ENCODE results near the gene AHCYL1.

The AHCYL1 gene

DNA sequence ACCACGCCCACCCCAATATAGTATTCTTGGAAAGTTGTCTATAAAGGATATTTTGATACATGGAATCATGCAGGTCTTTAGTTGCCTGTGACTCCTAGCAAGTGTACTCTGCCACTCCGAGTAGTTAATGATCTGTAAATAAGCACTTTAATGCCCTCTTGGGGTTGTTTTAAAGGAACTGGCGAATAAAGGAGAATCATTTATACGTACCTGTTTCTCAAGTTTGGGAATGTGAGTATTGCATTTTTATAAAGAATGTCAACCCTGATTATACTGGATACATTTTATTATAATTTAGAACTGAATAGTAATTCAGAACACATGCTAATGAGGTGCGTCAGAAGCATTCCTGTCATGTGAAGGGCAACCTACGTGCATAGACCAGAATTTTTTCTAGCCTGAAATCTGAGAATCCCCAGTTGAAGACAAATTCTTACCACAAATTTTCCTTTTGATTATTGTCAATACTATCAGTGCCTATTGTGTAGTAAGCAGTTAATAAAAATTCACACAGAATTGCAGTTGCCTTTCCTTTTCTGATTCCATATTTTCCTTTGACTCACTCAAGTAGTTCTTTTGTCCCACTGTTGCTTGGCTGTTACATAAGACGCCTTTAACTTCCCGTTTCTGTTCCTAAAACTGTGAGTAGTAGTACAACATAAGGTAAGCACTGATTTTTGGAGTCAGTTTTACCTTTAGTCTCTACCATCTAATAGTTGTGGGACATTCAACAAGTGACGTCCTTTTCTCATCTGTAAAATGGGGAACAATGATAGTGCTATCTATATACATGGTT lies 5.1 kb downstream of the AHCYL1 start:
- Histone ChIP-seq H3K36me3 (ENCODE audit: insufficient read depth, low read length) (peaks cover 15% of the 10 kb centered on the region), H3K27me3 (ENCODE audit: control insufficient read depth, insufficient read depth, low read length) (no peaks in the 10 kb centered on the region), H3K4me1 (ENCODE audit: control insufficient read depth, insufficient read depth, low read length) (peaks cover 30% of the 10 kb centered on the region), H3K4me2 (ENCODE audit: low read length) (no peak overlapping the region), H3K9ac (ENCODE audit: low read depth, low read length) (no peak overlapping the region), H3K4me3 (ENCODE audit: low read length) (no peak overlapping the region), H3K9me3 (replicated peaks; ENCODE audit: low read length) (no peaks in the 10 kb centered on the region)

DNA sequence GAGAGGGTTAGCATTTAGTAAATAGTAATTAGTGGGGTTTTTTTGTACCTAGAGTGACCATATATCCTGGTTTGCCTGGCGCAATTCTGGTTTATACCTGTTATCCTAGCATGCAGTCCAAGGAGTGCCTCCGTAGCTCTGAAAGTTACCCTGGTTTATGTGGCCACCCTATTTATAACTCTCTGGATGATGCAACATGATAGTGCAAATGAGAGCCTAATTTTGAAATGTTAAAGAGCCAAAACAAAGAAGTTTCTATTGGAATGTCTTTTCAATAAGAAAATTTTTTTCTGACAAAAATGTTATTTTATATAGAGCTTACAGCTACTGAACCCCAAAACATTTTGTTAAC lies 5.7 kb downstream of the AHCYL1 start:
- Histone ChIP-seq H3K9me3 (replicated peaks; ENCODE audit: low read length) (no peaks in the 10 kb centered on the region), H3K9ac (ENCODE audit: low read depth, low read length) (no peak overlapping the region), H3K4me2 (ENCODE audit: low read length) (no peak overlapping the region), H3K36me3 (ENCODE audit: insufficient read depth, low read length) (peaks cover 15% of the 10 kb centered on the region), H3K27me3 (ENCODE audit: control insufficient read depth, insufficient read depth, low read length) (no peaks in the 10 kb centered on the region), H3K4me3 (ENCODE audit: low read length) (no peak overlapping the region), H3K4me1 (ENCODE audit: control insufficient read depth, insufficient read depth, low read length) (peaks cover 36% of the 10 kb centered on the region)

DNA sequence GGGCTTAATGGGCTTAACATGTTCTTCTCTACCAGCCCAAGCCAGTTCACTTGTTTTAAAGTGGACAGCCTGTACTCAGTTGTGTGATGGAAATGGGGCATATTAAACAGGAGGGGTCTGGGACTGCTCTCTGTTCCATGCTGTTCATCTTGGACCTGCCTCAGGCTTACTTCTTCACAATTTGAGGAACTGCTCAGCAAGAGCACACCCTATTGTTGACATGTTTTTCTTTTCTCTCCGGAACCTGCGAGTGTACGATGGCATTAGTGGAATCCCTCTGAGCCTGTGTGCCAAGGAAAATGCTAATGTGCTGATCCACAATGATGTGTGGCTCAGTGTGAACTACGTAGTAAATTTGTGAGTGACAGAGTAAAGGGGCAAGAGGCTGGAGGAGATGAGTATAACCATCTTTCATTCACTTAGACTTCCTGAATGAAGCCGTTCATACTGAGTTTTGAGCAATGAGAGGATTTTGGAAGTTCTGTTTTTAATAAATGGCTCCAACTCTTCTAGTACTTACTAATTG lies 6.9 kb downstream of the AHCYL1 start:
- H3K4me2 ChIP-seq (ENCODE audit: low read length) = no peak overlapping the region
- peaks cover 33% of the 10 kb centered on the region for H3K4me1 ChIP-seq (ENCODE audit: control insufficient read depth, insufficient read depth, low read length)
- no peak overlapping the region for H3K9ac ChIP-seq (ENCODE audit: low read depth, low read length)
- H3K9me3 ChIP-seq (replicated peaks; ENCODE audit: low read length) = no peaks in the 10 kb centered on the region
- peaks cover 20% of the 10 kb centered on the region for H3K36me3 ChIP-seq (ENCODE audit: insufficient read depth, low read length)
- H3K27me3 ChIP-seq (ENCODE audit: control insufficient read depth, insufficient read depth, low read length) = no peaks in the 10 kb centered on the region
- no peak overlapping the region for H3K4me3 ChIP-seq (ENCODE audit: low read length)

DNA sequence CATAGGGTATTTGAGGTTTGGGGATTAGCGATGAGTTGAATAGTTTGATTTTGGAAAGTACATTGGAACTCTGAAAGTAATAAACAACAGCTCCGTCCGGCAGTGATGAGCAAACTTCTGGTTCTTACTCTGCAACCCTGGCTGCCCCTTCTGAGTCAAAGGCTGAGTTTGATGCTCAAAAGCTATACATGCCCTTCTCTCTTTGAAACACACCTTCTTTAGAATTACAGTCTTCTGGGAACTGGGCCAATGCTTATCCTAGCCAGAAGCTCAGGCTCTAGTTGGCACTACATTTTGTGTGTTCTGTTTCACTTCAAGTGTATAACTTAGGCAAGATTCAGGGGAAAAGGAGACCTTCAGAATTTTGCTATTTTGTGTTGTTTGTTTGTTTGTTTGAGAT lies 9.3 kb downstream of the AHCYL1 start:
- Histone ChIP-seq H3K9ac (ENCODE audit: low read depth, low read length) (no peak overlapping the region), H3K9me3 (replicated peaks; ENCODE audit: low read length) (no peaks in the 10 kb centered on the region), H3K4me2 (ENCODE audit: low read length) (no peak overlapping the region), H3K36me3 (ENCODE audit: insufficient read depth, low read length) (peaks cover 16% of the 10 kb centered on the region), H3K4me1 (ENCODE audit: control insufficient read depth, insufficient read depth, low read length) (peaks cover 23% of the 10 kb centered on the region), H3K4me3 (ENCODE audit: low read length) (no peak overlapping the region), H3K27me3 (ENCODE audit: control insufficient read depth, insufficient read depth, low read length) (no peaks in the 10 kb centered on the region)

DNA sequence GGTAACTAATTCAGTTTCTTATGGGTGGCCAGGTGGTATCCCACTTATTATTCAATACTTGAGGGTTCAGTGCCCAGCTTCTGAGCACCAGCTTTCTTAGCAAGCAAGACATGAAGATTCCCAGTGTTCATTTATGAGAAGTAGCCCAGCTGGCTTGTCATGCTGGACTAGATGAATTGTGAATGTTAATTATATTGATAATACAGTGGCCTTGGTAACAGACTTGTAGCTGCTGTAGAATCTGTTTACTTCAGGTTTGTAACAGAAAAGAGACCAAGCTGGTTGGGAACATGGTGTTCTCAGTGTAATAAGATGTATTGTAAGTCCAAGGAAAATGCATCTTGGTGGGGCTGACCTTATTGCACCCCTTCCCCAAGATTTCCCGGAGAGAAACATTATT lies 10.1 kb downstream of the AHCYL1 start:
- peaks cover 15% of the 10 kb centered on the region for H3K36me3 ChIP-seq (ENCODE audit: insufficient read depth, low read length)
- no peak overlapping the region for H3K4me3 ChIP-seq (ENCODE audit: low read length)
- no peaks in the 10 kb centered on the region for H3K9me3 ChIP-seq (replicated peaks; ENCODE audit: low read length)
- H3K4me2 ChIP-seq (ENCODE audit: low read length) = no peak overlapping the region
- no peak overlapping the region for H3K9ac ChIP-seq (ENCODE audit: low read depth, low read length)
- peaks cover 23% of the 10 kb centered on the region for H3K4me1 ChIP-seq (ENCODE audit: control insufficient read depth, insufficient read depth, low read length)
- no peaks in the 10 kb centered on the region for H3K27me3 ChIP-seq (ENCODE audit: control insufficient read depth, insufficient read depth, low read length)

DNA sequence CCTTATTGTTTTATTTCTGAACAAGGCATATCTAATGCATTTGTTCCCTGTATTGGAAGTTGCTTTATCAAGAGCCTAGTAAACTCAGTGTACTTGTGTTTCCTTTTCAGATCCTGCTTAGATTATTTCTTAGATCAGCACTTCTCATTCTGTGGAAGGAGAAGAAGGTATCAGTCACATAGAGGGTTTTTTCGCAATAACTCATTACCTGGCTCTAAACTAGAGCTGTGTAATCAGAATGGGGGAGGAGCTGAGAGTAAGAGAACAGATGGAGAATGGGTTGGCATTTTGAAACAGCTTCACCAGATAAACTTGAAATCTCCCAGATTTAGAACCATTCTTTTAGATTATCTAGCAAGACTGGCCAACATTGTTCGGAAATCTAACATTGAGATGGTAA lies 11.0 kb downstream of the AHCYL1 start:
- Histone ChIP-seq H3K36me3 (ENCODE audit: insufficient read depth, low read length) (peaks cover 10% of the 10 kb centered on the region), H3K4me2 (ENCODE audit: low read length) (no peak overlapping the region), H3K4me3 (ENCODE audit: low read length) (no peak overlapping the region), H3K27me3 (ENCODE audit: control insufficient read depth, insufficient read depth, low read length) (no peaks in the 10 kb centered on the region), H3K9me3 (replicated peaks; ENCODE audit: low read length) (no peaks in the 10 kb centered on the region), H3K4me1 (ENCODE audit: control insufficient read depth, insufficient read depth, low read length) (peaks cover 18% of the 10 kb centered on the region), H3K9ac (ENCODE audit: low read depth, low read length) (no peak overlapping the region)

DNA sequence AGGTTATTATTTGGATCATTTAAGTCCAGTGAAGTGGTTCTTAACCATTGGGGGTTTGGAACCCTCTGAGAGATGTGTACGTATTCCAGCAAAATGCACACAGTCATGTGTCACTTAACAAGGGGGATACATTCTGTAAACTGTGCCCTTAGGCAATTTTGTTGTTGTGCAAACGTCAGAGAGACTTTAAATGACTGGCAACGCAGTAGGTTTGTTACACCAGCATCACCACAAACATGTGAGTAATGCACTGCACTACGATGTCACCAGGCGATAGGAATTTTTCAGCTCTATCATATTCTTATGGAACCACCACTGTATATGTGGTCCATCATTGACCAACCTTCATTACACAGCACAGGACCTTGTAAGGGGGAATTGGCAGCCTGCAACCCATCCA lies 11.9 kb downstream of the AHCYL1 start:
- H3K9ac ChIP-seq (ENCODE audit: low read depth, low read length) = no peak overlapping the region
- H3K4me1 ChIP-seq (ENCODE audit: control insufficient read depth, insufficient read depth, low read length) = peaks cover 18% of the 10 kb centered on the region

DNA sequence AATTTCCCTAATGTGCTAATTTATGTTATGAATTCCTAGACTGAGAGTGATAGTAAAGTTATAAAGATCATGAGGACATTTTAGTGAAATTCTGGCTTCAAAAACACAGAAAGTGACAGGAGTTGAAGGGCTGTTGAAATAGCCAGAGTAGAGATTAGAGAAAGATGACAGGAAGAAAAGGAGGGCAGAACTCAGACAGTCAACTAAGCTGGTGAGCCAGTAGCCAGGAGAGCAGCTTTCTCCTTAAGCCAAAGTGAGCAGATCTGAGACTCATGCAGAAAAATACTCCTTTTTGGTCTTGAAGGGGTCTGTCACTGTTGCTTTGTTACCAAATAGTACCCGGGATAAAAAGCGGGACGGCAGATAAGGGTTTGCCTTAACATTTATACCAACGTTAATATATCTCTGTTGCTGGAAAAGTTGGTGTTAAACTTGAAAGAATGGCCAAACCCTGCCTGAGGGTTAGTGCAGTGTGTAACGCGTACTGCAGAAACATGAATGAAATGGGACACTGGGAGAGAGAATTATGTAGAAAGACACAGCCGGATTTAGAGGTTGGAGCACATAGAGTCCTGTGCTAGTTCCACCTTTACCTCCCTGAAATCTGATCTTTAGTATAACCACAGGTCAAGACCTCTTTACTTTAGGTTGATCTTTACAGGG lies 12.8 kb downstream of the AHCYL1 start:
- Histone ChIP-seq H3K9me3 (replicated peaks; ENCODE audit: low read length) (no peaks in the 10 kb centered on the region), H3K27me3 (ENCODE audit: control insufficient read depth, insufficient read depth, low read length) (no peaks in the 10 kb centered on the region), H3K4me2 (ENCODE audit: low read length) (no peak overlapping the region), H3K4me1 (ENCODE audit: control insufficient read depth, insufficient read depth, low read length) (peaks cover 22% of the 10 kb centered on the region), H3K4me3 (ENCODE audit: low read length) (no peak overlapping the region), H3K9ac (ENCODE audit: low read depth, low read length) (no peak overlapping the region), H3K36me3 (ENCODE audit: insufficient read depth, low read length) (peaks cover 10% of the 10 kb centered on the region)

More for the DNA sequence above, 11.9 kb downstream of the AHCYL1 start:
- Histone ChIP-seq H3K36me3 (ENCODE audit: insufficient read depth, low read length) (peaks cover 10% of the 10 kb centered on the region), H3K9me3 (replicated peaks; ENCODE audit: low read length) (no peaks in the 10 kb centered on the region), H3K4me3 (ENCODE audit: low read length) (no peak overlapping the region), H3K27me3 (ENCODE audit: control insufficient read depth, insufficient read depth, low read length) (no peaks in the 10 kb centered on the region), H3K4me2 (ENCODE audit: low read length) (no peak overlapping the region)

DNA sequence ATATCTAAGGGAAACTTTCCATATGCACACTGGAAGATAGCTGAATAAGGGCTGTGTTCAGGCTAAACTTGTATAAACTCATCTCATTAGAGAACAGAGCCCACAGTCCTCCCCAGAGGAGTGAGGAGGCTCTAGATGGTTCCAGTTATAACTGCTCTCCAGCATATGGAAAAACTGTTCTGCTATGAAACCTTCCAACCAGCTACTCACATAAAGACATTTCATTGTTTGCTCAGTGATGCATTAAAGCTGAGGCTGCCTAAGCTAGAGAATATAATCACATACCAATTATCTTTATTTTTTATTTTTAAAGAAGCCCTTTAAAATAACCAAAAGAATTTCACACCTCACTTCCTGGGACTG lies 13.3 kb downstream of the AHCYL1 start:
- Histone ChIP-seq H3K9me3 (replicated peaks; ENCODE audit: low read length) (no peaks in the 10 kb centered on the region), H3K4me3 (ENCODE audit: low read length) (no peak overlapping the region), H3K4me2 (ENCODE audit: low read length) (no peak overlapping the region), H3K4me1 (ENCODE audit: control insufficient read depth, insufficient read depth, low read length) (peaks cover 27% of the 10 kb centered on the region), H3K36me3 (ENCODE audit: insufficient read depth, low read length) (peaks cover 10% of the 10 kb centered on the region), H3K27me3 (ENCODE audit: control insufficient read depth, insufficient read depth, low read length) (no peaks in the 10 kb centered on the region), H3K9ac (ENCODE audit: low read depth, low read length) (no peak overlapping the region)

DNA sequence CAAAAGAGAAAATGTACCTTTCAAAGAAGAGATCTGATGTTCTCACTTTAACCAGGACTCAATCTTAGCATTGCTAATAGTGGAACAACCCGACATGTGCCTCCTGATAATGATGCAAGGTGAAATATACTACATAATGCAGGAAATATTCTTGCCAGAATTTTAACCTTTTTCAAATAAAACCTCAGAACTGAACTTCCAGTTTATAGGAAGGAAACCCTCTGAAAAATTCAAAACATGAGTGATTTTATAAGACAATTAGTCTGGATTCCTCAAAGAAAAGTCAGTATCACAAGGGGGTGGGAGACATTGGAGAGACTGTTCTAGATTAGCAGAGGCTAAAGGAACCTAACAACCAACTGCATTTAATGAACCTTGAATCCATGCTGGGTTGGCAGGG lies 18.1 kb downstream of the AHCYL1 start:
- Histone ChIP-seq H3K4me1 (ENCODE audit: control insufficient read depth, insufficient read depth, low read length) (peaks cover 48% of the 10 kb centered on the region), H3K27me3 (ENCODE audit: control insufficient read depth, insufficient read depth, low read length) (no peaks in the 10 kb centered on the region), H3K36me3 (ENCODE audit: insufficient read depth, low read length) (no peaks in the 10 kb centered on the region), H3K4me3 (ENCODE audit: low read length) (no peak overlapping the region), H3K9me3 (replicated peaks; ENCODE audit: low read length) (no peaks in the 10 kb centered on the region), H3K9ac (ENCODE audit: low read depth, low read length) (no peak overlapping the region), H3K4me2 (ENCODE audit: low read length) (peak overlapping the region; percentile 74)

DNA sequence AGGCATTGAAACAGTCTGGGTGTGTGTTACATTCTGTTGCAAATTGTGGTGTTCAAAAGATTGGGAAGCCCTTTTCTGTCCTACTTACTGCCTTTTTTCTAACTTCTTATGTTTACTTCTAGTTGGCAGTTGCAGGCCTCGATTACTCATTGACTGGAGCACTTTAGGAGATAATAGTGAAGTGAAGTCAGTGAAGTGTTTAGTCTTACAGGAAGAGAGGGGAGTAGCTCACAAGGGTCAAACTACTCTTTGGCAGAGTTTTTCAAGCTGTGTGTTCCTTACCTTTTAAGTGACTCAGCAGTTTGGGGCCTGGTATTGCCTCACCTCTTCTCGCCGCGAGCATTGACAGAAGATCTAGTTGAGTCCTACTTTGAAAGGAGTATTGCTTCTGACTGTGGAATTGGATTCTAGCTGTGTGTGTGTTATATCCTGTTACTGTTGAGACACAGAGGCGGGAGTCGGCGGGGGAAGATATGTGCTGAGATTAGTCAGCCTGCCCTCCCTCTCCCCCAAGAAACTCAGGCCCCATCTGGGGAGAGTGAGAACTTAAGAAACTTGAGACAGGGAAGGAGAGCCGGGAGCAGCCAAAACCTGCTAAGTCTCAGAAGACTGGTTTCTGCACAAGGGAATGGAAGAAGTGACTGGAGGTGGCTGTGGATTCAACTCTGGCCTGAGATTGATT lies 19.3 kb downstream of the AHCYL1 start:
- H3K4me1 ChIP-seq (ENCODE audit: control insufficient read depth, insufficient read depth, low read length) = peaks cover 48% of the 10 kb centered on the region
- peak overlapping the region; percentile 74 for H3K4me2 ChIP-seq (ENCODE audit: low read length)
- H3K36me3 ChIP-seq (ENCODE audit: insufficient read depth, low read length) = no peaks in the 10 kb centered on the region
- H3K9me3 ChIP-seq (replicated peaks; ENCODE audit: low read length) = no peaks in the 10 kb centered on the region
- peak overlapping the region; percentile 54 for H3K4me3 ChIP-seq (ENCODE audit: low read length)
- H3K27me3 ChIP-seq (ENCODE audit: control insufficient read depth, insufficient read depth, low read length) = no peaks in the 10 kb centered on the region
- H3K9ac ChIP-seq (ENCODE audit: low read depth, low read length) = peak overlapping the region; percentile 59
